GM20431 (cell line): ENCODE measurements around the gene MED25.

Source experiments
- in situ Hi-C: fragments of 300-500 bp; cut with MseI, MboI; formaldehyde crosslinking; loops from one replicate; pipeline ENCODE4 v1.15.0; 2020; ENCODE audit warnings: low sequenced_read_pairs; ENCODE audit not compliant: unreplicated experiment

MED25 gene

DNA sequence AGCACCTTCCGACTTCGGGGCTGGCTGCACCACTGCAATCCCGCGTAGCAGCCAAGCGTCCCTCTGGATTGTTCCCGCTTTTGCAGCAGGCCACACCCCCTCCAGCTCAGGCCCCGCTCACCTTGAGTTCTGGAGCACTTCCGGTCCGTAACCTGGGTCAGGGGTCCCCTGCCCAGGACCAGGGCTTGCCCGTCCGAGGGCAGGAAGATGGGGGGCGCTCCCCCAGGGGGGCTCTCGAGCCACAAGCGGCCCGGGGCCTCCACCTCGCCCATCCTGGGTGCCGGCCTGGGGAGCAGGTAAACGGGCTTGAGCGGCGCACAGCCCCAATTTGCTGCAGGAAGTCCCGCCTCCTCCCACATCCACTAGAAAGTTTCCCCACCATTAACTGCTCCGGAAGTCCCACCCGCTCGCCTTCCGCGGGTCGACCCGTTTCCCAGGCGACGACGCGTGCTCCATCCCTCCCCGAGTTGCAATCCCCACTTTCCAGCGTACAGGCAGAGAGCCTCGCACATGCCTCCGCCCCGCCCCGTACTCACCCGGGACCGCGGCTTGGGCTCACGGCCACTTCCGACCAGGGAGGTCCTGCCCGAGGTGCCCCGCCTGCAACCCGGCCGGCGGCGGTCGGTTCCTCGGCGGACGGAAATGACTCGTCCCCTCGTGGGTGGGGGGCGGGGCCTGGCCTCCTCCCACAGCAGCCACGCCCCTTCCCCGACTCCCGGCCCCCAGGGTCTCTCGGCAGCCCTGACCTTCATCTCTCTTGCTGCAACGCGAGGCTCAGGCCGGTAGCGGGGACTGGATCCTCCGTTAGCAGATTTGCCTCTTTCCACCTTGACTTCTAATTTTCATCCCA is 49.1 kb downstream of the MED25 start, which contains the start of gene PNKP:
Gene PNKP (minus strand): TSS at position 644 of the 850 bp plus-strand sequence. CDS start 372 bp downstream, at position 272.
- in situ Hi-C loops: no loop called here

DNA sequence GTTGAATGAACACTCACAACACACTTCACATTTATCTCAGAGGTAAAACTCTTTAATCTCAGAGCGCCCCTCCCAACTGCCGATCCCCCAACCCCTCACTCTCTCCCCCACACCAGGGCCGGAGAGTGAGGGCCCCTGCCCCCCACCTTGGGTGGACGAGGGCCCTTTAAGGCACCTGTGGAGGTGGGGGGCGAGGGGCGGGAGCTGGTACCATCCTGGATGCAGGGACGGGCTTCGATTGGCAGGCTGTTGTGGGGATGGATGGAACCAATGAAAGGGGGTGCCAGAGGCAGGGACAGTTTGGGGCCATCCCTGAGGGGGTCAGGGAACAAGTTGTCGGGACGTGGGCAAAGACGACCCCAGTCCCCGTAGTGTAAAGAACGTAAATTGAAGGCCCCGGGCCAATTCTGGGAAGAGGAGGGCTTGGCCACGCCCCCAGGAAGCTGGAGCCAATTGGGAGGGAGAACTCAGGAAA is 51.0 kb downstream of the MED25 start:
- in situ Hi-C loops: no loop called here

DNA sequence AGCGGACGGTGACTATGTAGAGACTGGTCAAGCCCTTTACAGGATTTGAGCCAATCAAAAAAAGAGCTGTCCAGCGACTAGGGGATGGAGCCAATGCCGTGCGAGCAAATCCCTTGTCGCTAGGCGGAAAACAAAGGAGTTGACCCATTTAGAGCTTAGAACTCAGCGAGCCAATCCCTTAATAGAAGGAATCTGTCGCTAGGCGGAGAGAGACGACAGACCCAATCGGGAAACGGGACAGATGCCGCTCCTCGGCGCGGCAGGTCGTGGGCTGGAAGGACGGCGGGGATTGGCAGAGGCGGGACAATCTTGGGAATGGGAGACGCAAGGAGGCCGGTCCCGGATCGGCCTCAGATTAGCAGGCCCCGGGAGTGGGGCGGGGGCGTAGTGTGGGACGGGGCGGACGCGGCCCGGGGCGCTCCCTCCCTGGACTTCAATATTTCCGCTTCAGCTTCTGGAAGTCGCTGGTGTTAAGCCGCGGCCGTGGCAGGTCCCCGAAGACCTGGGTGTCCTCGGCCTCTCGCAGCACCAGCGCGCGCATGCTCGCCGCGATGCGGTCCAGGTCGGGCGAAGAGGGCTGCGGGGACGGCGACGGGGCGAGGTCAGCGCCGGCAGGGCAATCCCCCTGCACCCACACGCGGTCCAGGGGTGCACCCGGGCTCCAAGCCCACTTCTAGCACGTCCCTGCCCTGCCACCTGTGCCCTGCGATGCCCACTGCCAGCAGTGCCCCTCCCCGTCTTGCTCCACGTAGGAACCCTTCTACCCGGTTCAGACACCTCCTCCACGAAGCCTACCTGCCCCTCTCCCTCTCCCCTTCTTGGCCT is 51.6 kb downstream of the MED25 start:
- in situ Hi-C loops: no loop called here

DNA sequence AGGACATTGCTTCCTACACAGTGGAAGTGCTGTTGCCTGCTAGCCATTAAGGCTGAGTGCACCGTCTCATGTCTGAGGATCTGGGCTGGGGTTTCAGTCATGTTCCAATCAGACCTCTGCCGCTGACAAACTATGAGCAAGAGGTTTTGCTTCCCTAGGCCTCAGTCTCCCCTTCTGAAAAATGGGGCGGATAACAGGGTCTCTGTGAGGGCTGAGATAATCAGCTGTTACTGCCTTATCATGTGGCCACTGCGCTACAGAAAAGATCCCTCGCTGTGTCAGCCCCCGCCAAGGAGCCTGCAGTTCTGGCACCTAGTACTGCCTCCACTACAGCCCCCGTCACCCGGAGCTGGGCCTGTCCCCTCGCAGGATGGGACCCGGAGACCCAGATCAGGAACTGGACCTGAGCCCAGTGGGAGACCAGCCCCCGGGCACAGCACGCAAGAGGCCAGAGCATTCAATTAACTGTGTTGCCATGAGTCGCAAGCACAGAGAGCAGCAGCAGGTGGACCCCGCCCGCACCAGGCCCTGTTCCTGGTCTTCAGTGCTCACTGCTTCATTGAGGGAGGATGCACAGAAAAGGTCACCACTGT is 52.3 kb downstream of the MED25 start:
- in situ Hi-C loops: no loop called here

DNA sequence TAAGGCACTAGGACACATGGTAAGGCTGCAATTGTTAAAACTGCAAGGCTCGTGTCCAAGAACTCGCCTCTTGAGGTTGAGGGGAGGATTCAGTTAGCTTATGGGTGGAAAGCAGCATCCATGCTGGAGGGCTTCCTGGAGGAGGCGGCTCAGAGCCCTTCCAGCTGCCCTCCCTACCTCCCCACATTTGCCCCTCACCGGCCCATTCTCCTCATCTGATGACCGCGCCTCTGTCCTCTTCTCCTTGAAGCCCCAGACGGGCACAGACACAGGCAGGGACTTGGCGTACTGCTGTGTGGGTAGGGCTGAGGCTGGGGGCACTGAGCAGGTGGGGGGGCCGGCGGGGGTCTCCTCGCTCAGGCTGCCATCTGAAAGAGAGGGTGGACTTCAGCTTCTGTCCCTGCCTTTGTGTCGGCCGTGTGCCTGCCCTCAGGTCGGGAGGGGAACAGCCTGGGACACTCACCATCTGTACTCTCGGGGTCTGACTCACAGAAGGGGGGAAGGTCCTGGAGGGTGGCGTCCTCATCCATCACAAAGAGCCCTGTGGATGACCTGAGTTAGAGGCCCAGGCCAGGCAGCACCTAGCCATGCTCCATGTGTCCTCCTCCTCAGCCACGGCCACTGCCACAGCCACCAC is 53.4 kb downstream of the MED25 start:
- in situ Hi-C loops: no loop called here

DNA sequence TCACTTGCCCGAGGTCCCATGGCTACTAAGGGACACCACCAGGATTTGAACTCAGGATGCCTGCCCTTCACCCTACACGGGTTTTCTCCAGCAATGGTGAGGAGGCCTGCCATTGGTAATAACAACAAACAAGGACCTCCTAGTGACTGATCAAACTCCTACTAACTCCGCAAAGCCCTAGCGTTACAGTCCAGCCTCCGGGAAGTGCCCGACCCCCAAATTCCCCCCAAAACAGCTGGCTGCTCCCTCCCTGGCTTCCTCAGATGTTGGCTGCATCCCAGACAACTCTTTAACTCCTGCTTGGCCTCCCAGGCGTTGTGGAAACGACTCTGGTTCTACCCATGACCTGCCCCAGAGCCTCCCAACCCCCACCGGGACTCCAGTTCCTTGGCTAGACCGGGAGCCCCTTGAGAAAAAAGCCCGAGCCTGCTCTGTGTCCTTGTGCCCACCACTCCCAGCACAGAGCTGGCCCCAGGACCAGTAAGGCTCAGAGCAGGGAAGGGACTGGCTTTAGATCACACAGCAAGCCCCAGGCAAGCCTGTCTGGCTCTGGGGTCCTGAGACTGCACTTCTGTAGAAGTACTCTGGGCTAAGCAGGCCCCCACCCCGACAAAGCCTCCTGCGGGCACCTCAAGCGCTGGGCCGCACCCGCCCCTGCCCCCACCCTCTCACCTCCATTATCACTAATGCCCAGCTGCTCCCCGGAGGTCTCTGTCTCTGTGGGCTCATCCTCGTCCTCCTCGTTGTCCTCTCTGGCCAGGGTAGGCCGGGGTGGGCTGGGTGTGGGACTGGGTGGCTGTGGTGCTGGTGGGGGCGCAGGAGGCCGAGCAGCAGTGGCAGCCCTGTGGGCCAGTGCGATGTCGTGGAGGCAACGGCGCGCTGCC is 54.4 kb downstream of the MED25 start:
- in situ Hi-C loops: no loop called here

DNA sequence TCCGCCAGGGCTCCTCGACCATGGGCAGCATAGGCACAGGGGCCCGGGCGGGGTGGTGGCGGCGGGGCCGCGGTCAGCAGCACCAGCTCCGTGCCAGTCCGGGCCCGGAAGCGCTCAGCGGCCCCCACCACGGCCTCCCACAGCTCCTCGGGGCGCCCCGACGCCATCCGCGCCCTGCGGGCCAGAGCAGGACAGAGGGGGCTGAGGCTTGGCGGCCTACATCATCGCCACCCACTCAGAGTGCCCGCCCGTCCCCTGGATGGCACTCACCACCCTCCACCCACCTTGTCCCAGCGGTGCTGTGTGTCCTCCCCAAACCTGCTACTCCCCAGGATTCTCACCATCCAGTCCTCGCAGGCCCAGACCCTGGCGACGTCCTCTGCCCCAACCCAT is 55.0 kb downstream of the MED25 start:
- in situ Hi-C loops: no loop called here

DNA sequence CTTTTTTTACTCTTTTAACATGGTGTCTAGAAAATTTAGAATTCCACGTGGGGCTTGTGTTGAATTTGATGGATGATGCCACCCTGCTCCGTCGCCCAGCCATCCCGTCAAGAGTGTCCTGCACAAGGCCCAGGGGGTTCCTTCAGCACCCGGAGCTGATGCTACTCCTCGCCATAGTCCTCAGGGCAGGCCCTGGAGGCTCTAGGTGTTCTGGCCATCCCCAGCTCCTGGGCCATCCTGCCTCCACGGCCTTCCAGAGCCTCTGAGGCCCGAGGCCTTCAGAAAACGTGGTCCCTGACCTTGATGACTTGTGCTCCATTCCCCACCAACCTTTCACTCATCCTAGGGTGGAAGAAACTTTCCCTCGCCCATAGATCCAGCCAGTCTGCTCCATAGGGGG is 55.7 kb downstream of the MED25 start:
- in situ Hi-C loops: no loop called here

DNA sequence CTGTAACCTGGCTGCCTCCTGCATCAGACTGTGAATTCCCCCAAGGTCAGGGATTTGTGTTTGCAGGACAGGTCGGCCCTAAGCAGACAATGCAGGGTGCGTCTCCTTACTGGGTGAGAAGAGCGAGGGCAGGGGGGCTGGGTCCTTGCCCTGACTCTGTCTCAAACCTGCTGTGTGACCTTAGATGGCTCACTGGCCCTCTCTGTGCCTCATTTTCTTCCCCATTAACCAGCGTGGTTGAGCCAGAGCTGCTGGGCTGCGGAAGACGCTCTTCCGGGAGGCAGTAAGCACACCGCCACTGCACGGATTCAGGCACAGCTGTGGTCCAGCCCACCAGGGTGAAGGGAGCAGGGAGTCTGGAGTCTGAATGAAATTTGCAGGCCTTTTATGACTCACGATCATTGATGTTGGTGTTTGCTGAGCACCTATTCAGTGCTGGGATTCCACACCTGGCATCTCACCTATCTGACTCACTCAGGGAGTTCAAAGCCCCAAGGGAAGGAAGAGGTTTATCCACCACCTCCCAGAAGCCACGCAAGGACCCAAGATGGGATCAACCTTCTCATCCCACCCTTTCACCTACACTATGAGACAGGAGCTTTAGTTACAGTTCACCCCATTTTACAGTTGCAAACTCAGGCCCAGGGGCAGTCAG is 56.5 kb downstream of the MED25 start:
- in situ Hi-C loops: no loop called here

DNA sequence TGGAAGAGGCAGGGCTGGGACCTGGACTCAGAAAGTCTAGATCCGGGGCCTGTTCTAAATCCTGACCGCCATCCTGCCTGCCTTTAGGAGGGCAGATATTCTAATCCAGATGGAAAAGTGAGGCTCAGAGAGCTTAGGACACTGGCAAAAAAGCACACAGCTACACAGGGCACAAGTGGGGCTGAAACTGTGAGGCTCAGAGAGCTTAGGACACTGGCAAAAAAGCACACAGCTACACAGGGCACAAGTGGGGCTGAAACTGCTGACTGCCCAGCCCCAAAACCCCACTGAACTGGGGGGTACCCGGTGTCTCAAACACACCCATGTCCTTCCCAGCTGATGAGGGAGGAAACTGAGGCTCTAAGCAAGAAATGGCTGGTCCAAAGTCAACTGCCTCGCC is 57.1 kb downstream of the MED25 start:
- in situ Hi-C loops: no loop called here

DNA sequence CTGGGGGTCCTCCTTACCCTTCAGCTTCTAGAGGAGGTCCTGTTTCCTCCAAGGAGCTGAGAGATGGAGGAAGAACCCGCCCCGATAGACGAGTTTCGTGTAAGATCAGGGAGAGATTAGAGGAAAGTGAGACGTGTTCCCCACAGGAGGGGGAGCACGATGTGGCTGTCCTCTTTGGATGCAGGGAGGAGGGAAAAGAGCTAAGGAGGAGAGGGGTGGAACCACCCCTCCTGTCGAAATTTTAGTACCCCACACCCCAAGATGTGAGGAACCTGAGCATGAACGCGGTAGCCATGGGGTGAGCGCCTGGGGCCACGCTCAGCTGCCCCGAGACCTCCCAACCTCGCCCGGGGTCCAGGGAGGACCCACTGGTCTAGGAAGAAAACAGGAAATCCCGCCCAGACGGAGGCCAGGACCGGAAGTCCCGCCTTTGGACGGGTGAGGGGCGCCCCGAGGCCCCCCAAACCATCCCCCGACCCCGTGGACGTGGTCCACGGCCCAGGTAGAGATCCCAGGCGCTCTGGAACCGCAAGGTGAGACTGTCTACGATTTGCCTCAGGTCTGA is 57.9 kb downstream of the MED25 start:
- in situ Hi-C loops: no loop called here

DNA sequence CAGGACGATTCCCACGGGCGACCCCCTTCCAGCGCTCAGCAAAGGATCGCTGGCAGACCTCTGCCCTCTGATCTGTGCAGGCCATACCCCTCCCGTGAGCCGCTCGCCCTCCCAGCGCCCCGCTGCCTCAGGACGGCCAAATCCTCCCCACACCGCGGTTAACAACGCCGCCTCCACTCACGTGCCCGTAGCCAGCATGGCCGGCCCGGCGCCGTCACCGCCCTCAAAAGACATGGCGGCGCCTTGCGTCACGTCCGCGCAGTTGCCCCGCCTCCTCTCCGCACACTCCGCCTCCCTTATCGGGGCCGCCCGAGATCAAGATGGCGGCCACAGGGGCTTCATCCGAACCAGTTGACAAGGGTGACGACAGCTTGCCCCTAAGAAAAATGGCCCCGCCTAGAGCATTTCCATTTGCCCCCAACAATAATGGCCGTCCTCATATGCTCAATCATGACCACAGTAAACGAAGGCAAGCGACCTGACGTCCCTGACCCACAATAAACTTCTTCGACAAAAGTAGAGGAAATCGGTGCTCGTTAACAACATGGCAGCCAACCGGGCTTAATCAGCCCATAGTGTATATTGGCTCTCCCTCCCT is 58.4 kb downstream of the MED25 start:
- in situ Hi-C loops: no loop called here

DNA sequence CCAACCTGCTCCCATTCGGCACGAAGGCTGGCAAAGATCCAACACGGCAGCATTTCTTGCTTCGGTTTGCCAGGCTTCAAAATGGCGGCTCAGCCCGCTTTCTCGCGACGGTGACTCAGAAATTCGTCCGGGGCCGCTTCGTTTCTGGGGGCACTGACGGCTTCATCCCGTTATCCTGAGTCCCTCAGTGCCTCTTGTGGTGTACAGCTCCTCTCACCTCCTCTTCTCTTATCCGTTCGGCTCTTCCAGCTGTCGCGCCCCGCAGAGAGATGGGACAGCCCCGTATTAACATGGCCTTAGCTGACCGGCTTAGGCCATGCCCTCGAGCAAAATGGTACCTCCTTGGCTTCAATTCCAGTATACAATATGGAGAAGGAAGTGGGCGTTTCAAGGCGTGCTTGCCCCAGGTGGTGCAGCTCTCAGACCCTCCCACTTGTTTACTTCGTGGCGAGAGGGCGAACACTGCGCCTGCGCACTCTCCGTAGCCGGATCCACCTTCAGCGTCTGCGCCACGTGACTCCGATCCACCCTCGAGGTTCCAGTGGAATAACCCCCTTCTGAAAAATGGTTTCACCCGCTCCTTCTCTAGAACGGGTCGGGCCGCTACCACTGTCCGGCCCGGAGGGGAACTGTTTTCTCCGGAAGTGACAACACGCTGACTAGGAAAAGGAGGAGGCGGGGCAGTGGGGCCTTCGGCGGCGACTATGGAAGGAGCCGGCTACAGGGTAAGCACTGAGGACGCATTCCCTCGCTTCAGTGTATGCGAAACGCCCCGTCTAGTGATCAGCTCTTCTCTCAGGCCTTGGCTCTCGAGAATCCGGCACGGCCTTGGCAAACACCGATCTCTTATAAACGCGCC is 59.2 kb downstream of the MED25 start, which contains the start of the genes AKT1S1 and TBC1D17:
Gene AKT1S1 (minus strand): TSS at position 336 of the 859 bp plus-strand sequence. CDS start 4,060 bp downstream, outside the sequence.
Gene TBC1D17 (plus strand): TSS at position 683 of the 859 bp plus-strand sequence. CDS start 22 bp downstream, at position 705.
- in situ Hi-C loops: no loop called here

DNA sequence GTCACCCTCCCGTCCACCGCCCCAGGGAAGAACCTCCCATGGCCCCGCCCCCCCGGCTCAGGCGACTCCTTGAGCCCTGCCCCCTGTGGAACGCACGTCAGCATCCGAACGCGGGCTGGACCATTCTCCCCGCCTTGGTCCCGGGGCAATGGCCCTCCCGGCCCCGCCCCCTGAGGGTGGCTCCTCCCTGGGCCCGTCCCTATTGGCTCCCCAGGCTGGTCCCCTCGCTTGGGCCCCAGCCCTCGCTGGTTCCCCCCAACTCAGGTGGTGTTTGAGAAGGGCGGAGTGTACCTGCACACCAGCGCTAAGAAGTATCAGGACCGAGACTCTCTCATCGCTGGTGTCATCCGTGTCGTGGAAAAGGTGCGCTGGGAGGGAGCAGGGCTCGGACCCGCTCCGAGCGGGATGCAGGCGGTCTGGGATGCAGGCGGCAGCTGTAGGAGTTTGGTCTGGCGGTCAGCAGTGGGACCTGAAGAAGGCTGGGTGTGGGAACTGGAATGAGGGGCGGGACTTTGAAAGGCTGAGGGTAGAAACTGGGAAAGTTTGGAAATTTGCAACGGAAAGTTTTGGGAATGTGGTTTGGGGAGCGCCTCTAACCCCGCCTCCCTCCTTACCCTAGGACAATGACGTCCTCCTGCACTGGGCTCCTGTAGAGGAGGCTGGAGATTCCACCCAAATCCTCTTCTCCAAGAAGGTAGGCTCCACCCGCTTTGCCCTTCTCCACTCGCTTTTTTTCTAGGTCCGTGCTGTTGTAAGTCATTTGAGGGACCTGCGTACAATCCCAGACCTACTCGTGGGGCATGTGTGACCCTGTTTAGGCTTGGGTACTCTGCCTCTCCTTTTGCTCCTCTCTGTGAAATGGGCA is 60.0 kb downstream of the MED25 start:
- in situ Hi-C loops: no loop called here

DNA sequence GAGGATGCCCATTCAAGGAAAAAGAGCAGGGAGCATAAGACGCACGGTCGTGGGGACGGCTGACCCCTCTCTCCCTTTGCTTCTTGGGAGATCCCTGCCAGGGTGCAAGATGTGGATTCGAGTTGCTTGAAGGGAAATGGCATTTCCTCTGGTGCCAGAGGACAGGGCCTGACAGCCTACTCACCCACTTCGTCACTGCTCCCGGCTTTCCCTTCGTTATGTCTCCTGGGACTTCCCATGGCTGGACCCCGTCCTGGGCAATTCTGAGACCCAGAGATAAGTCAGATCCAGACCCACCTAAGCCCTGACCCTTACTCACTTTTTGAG is 60.6 kb downstream of the MED25 start:
- in situ Hi-C loops: no loop called here
